C1 segment of cervical spinal cord (tissue), 14 donors: Measurements from ENCODE around the gene KLHL5.
"Not testable (repeated sequence)": the region's sequence is repeated elsewhere in the genome, so short reads cannot be mapped to it uniquely, and the experiment has no call there.

Source experiments
- DNase-seq, 14 donors: peaks; one replicate each; lab custom pipeline; 2025; lab: John Stamatoyannopoulos, UW

The KLHL5 gene

GRCh38 chr4:39102297-39102696 lies 40.3 kb downstream of the KLHL5 start:
- DNase-seq: no peak

DNA sequence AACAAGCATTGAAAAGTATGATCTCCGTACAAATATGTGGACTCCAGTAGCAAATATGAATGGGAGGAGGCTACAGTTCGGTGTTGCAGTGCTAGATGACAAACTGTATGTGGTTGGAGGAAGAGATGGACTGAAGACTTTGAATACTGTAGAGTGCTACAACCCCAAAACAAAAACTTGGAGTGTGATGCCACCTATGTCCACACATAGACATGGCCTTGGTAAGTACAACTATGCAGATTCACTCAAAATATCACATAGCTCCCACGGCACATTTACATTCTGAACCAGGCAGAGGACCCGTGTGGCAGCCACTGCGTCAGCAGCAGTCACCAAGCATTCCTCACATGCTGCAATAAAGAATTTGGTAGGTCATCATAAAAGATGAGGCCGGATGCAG lies 41.3 kb downstream of the KLHL5 start:
- DNase-seq: no peak

DNA sequence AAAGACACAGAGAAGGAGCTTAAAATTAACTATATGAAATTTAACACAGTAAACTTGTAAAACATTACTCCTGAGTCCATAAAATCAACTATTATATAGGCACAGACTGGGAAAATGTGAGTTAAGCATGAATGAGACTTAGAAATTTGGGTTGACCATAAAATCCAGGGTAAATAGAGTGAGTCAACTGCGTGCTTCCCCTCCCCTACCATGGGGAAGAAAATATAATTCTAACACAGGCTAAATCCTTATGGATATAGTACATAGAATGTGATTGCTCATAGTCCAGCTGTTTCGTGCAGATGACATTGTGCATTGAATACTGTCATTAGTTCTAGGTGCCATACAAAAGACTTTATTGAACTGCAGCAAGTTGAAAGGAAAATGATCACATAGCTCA lies 42.2 kb downstream of the KLHL5 start:
- no peak for DNase-seq

GRCh38 chr4:39106011-39106410 lies 44.0 kb downstream of the KLHL5 start:
- DNase-seq: no peak

DNA sequence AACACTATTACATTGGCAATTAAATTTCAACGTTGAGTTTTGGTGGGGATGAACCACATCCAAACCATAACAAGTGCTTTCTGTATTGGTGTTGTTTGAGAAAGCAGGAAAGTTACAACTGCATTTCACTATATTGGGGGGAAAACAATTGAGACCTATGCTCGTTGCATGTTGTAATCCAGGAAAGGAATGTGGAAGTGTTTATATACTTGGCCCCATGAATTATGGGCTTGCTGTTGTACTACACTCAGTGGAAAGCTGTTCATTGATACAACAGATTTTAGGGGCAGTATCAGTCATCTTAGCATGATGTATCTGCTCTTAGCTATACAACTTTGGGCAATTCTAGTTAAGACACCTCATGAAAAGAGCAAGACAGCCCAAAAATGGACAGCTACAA lies 52.4 kb downstream of the KLHL5 start:
- no peak for DNase-seq

- no peak for DNase-seq
These were observed 56.1 kb downstream of the KLHL5 start for GRCh38 chr4:39118034-39118658.

DNA sequence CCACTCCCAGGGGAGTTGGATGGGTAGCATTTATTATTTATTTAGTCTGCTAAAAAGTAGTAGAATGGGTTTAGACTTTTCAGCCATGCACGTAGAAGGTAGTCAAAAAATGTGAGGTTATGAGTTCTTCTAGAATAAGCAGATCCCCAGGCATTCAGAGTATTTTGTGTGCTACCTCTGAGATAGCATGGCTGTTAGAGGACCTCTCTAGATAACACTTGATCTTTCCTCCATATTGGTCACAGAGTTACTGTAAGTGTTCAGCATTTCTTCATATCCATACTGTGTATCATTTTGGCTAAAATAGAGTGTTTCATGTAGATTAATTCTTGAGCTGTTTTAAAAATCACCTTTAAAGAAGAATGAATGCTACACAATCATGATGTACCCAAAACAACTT lies 58.4 kb downstream of the KLHL5 start:
- DNase-seq: no peak

DNA sequence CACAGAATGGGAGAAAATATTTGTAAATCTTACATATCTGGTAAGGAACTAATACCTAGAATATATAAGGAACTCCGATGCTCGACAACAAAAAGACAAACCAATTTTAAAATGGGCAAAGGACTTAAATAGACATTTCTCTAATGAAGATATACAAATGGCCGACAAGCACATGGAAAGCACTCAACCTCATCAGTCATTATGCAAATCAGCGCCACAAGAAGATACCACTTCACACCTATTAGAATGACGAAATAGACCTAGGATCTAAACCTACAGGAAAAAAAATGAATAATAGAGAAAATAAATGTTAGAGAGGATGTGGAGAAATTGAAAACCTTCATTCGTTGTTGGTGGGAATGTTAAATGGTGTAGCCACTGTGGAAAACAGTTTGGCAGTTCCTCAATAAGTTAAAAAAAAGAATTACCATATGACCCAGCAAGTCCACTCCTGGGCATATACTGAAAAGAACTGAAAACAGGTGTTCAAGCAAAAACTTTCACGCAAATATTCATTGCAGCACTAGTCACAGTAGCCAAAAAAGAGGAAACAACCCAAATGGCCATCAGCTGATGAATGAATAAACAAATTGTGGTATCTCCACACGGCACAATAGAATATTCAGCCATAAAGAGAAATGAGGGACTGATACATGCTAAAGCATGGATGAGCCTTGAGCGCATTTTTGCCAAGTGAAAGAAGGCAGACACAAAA lies 63.0 kb downstream of the KLHL5 start:
- no peak for DNase-seq

DNA sequence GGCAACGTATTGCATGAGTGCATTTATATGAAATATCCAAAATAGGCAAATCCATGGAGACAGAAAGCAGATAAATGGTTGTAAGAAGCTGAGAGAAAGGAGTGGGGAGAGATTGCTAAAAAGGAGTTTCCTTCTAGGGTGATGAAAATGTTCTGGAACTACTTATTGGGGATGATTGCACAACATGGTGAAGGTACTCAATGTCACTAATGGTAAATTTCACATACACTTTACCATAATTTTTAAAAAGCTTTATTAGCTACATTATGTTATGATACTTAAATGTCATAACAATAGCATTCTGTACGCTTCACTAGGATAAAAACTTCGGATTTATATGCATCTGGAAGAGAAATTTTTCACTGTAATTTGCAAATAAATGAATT lies 63.6 kb downstream of the KLHL5 start:
- DNase-seq: no peak

DNA sequence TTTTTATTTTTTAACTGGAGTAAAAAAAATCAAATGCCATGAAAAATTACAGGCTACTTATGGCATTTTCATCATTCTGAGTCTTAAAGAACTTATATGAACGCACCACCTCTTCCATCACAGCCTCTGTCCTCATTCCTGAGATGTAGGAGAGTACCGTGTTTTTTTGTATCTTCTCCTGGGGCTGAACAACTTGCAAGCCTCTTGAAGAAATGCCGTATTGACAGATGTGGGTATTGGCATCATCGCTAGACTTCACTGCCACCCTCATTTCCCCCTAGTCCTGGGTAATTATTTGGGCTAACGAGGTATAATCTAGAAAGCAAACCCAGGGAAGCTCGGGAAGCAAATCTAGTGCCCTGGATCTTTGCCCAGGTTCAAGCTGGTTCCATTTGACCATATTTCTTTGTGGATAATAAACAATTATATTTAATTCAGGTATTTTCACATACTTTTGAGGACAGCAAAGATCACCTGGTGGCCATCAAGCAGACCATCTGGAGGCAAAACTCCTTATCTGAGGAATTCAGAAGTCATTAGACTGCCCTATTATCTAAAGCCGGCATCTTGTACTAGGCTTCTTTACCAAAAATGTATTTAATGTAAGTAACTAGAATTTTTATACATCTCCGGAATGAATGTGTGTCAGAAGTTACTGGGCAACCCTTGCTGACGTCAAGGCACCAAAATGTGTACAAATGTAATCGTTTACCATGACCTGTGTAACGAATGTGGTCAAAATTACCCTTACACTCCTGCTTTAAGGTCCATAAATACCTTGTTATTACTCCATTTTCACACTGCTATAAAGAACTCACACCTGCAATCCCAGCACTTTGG lies 64.4 kb downstream of the KLHL5 start:
- DNase-seq: no peak

GRCh38 chr4:39133623-39134022 lies 71.6 kb downstream of the KLHL5 start:
- no peak for DNase-seq

DNA sequence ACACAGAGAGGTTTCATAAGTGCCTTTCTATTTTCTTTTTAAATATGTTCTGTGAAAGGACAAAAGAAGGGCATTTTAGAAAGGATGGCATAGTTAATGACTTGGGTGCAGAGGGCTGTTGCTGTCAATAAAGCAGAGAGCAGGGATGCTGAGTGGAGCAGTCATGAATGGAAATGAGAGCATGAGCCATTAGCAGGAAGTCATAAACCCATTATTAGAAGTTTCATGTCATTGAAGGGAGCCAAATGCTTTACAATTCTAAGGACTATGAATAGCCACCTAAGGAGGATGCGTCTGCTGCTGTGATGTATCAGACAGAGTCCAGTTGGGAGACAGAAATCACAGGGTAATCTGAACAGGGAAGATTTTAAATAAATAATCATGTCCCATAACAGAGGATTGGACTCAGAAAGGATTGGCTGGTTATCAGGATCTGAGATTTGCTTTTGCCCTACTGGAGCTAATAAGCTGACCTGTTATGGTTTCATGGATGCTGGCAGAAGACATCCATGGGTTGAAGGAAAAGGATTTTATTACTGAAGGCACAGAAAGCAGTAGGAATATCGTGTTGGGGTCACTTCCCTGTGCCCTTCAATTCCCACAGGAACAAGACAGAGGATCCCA lies 72.8 kb downstream of the KLHL5 start:
- no peak for DNase-seq

DNA sequence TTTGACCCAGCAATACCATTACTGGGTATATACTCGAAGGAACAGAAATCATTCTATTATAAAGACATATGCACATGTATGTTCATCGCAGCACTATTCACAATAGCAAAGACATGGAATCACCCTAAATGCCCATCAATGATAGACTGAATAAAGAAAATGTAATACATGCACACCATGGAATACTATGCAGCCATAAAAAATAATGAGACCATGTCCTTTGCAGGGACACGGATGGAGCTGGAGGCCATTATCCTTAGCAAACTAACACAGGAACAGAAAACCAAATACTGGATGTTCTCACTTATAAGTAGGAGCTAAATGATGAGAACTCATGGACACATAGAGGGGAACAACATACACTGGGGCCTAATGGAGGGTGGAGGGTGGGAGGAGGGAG lies 76.2 kb downstream of the KLHL5 start:
- not testable (repeated sequence) for DNase-seq

DNA sequence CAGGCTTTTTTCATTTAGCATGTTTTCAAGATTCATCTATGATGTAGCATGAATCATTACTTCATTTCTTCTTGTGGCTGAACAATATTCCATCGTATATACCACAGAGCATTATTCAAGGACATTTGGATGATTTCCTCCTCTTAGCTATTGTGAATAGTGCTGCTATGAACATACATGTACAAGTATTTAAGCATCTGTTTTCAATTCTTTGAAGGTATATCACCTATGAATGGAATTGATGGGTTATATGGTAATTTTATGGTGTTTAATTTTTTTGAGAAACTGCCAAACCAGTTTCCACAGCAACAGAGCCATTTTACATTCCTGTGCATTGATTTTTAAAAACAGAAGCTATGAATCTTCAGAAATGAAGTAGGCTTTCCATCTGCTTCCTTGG lies 84.2 kb downstream of the KLHL5 start:
- DNase-seq: no peak

DNA sequence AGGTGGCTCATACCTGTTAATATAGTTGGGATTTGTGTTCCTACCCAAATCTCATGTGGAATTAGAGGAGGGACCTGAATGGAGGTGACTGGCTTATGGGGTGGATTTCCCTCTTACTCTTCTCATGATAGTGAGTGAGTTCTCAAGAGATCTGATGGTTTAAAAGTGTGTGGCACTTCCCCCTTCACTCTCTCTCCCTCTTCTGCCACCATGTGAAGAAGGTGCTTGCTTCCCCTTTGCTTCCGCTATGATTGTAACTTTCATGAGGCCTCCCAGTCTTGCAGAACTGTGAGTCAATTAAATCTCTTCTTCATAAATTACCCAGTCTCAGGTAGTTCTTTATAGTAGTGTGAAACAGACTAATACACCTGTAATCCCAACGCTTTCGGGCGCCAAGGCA lies 92.0 kb downstream of the KLHL5 start:
- no peak for DNase-seq

DNA sequence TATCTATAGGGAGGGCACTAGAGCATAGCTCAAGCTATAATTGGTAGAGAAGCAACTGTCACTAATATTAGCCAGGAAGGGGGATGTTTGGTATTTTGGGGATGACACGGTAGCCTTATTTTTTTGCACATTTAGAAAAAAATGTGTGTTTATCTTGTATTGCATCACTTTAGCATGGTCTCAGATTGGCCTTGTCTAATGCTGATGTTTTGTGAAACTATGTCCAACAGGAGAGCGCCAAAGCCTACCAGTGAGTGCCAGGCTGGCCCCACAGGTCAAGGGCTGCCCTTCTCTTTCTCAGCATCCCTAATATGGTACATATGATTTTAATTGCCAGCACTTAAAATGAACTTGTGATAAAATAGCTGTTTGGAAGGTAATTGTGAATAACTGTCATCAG lies 95.5 kb downstream of the KLHL5 start:
- DNase-seq: no peak

DNA sequence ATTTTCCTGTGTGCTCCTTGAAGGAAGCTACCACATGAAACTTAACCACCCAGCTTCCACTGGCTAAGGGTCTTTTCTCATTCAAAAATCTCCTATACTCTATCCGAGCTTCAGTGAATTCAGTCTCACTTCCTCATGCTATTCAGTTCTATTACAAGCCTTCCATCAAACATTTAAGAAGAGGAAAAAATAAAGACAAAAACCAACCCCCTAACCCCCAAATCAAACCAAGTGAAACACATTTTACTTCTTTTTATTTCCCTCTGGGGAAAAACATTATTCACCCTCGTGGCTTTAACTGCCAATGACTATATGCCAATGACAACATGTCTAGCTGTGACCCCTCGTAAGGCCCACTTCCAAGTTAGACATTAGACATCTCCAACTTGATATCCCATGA lies 104.1 kb downstream of the KLHL5 start:
- no peak for DNase-seq

- no peak for DNase-seq
These were observed 104.6 kb downstream of the KLHL5 start for GRCh38 chr4:39166669-39167068.

GRCh38 chr4:39169426-39169825 lies 107.4 kb downstream of the KLHL5 start:
- no peak for DNase-seq

DNA sequence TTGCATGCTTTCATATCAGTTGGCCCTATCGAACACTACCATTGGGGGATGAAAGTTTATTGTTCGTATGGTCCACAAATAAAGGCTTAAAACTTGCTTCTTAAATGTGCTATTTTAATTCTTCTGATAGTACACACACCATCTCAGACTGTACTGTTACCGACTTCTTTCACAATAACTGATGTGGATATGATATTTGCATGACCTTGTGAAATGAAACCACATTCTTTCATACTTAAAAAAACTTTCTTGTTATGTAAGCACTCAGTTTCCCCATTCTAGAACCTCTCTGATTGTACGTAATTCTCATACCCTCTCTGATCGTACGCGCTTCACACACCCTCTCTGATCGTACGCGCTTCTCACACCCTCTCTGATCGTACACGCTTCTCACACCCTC lies 108.3 kb downstream of the KLHL5 start:
- no peak for DNase-seq
